Esophagus muscularis mucosa (tissue), 4 donors: ENCODE data around the gene MPC2. TPM values are rescaled to one million over a fixed set of nuclear protein-coding genes. Genes with fewer than 3 reads are reported as not detected.
"Not testable (repeated sequence)": the region's sequence is repeated elsewhere in the genome, so short reads cannot be mapped to it uniquely, and the experiment has no call there.

Experiments
- DNase-seq: peaks from one replicate; pipeline ENCODE4 v3.0.0-alpha.2; 2017; ENCODE audit errors: extremely low spot score
- H3K27ac ChIP-seq, 4 donors: fragments of 200-600 bp; sonication (generic); replicated peaks in 1 of 4; 1 replicate in 3 of 4; 2 replicates in 1 of 4; pipeline ENCODE4 v1.5.1; 2016 to 2019; ENCODE audit warnings: mild to moderate bottlenecking in 1 of 4
- H3K27me3 ChIP-seq, 4 donors: fragments of 200-600 bp; sonication (generic); one replicate each; pipeline versions ENCODE4 v1.5.1 to v1.6.0; 2016 to 2019
- H3K36me3 ChIP-seq, 4 donors: fragments of 200-600 bp; sonication (generic); one replicate each; pipeline ENCODE4 v1.5.1; 2016 to 2019
- H3K4me1 ChIP-seq, 4 donors: fragments of 200-600 bp; sonication (generic); one replicate each; pipeline ENCODE4 v1.5.1; 2016 to 2019
- H3K4me3 ChIP-seq, 4 donors: fragments of 200-600 bp; sonication (generic); 1 replicate in 2 of 4; 2 replicates in 2 of 4; pipeline ENCODE4 v1.5.1; 2016 to 2019; ENCODE audit warnings: mild to moderate bottlenecking in 4 of 4, moderate library complexity in 1 of 4
- H3K9me3 ChIP-seq, 4 donors: fragments of 200-600 bp; sonication (generic); 1 replicate in 3 of 4; 2 replicates in 1 of 4; pipeline ENCODE4 v1.5.1; 2016 to 2019
- CTCF ChIP-seq, 3 experiments: fragments of 200-600 bp in 2 of 3; fragments of 450-650 bp in 1 of 3; sonication (generic) in 2 of 3; IDR thresholded peaks; one replicate each; pipeline ENCODE4 v1.5.1; 2017 to 2019; ENCODE audit warnings: antibody characterized with exemption in 3 of 3, mild to moderate bottlenecking in 2 of 3, moderate library complexity in 1 of 3
- EP300 ChIP-seq: sonication (generic); formaldehyde crosslinking; IDR thresholded peaks from one replicate; pipeline ENCODE4 v1.6.1; 2017; ENCODE audit warnings: antibody characterized with exemption
- POLR2A ChIP-seq: fragments of 450-650 bp; IDR thresholded peaks from one replicate; pipeline ENCODE4 v1.6.1; 2017; ENCODE audit warnings: antibody characterized with exemption, moderate library complexity, mild to moderate bottlenecking, low read depth
- POLR2AphosphoS5 ChIP-seq, 2 donors: sonication (generic); formaldehyde crosslinking; IDR thresholded peaks; one replicate each; pipeline ENCODE4 v1.6.1; 2017; ENCODE audit warnings: antibody characterized with exemption in 2 of 2
- WGBS: methylation state at CpG from one replicate; pipeline ENCODE4 v1.1.5; 2018; 5-methylcytosine and 5-hydroxymethylcytosine counted together
- intact Hi-C: fragments of 100-400 bp; cut with DNase I; formaldehyde crosslinking; loops from one replicate; pipeline ENCODE4 v1.15.1; 2023
- total RNA-seq, 4 donors: library from RNA; depleted of rRNA; stranded (reverse); fragments of >200 nt; gene quantifications; one replicate each; pipeline versions ENCODE4 v1.1.0 to v1.2.1, GENCODE V29; 2016

Gene MPC2
- total RNA-seq, 4 donors from 2014 or later = 41.6 to 70.3 (median 52.5) TPM

- WGBS = 99% methylated on average over 3 of the region's 3 CpGs
- Histone ChIP-seq H3K9me3 (no peaks in the 10 kb centered on the region), H3K27ac (no peak overlapping the region), H3K4me1 (no peaks in the 10 kb centered on the region), H3K36me3 (no peaks in the 10 kb centered on the region), H3K27me3 (no peaks in the 10 kb centered on the region), H3K4me3 (no peak overlapping the region)
- TF ChIP-seq CTCF (IDR thresholded peaks at IDR 0.05) (no peak), EP300 (no peak), POLR2A (no peak), POLR2AphosphoS5 (IDR thresholded peaks at IDR 0.05) (no peak)
- intact Hi-C loops = no loop called here
- DNase-seq = no peak
These were observed 60.2 kb downstream of the MPC2 start for GRCh38 chr1:167876597-167877175.

GRCh38 chr1:167871331-167871730 lies 65.5 kb downstream of the MPC2 start:
- H3K27me3 ChIP-seq = no peaks in the 10 kb centered on the region
- H3K36me3 ChIP-seq = no peaks in the 10 kb centered on the region
- DNase-seq = no peak
- no peaks in the 10 kb centered on the region for H3K9me3 ChIP-seq
- no peak overlapping the region for H3K4me3 ChIP-seq
- no peak overlapping the region for H3K27ac ChIP-seq
- no peaks in the 10 kb centered on the region for H3K4me1 ChIP-seq
- intact Hi-C loops = no loop called here
- TF ChIP-seq POLR2A = no peak
- TF ChIP-seq CTCF (IDR thresholded peaks at IDR 0.05) = no peak
- no peak for TF ChIP-seq EP300
- TF ChIP-seq POLR2AphosphoS5 (IDR thresholded peaks at IDR 0.05) = no peak

GRCh38 chr1:167869157-167870001 lies 67.5 kb downstream of the MPC2 start:
- DNase-seq, intact Hi-C loops, H3K36me3 ChIP-seq, H3K4me3 ChIP-seq, H3K4me1 ChIP-seq, H3K27me3 ChIP-seq, H3K9me3 ChIP-seq, H3K27ac ChIP-seq: not testable (repeated sequence)
- 74% methylated on average over 16 of the region's 16 CpGs for WGBS

- not testable (repeated sequence) for H3K36me3 ChIP-seq
These were observed 70.0 kb downstream of the MPC2 start for GRCh38 chr1:167866739-167867414.

More at GRCh38 chr1:167866739-167867414, 70.0 kb downstream of the MPC2 start:
- H3K27ac ChIP-seq, DNase-seq, H3K4me3 ChIP-seq, H3K9me3 ChIP-seq, intact Hi-C loops, H3K27me3 ChIP-seq, H3K4me1 ChIP-seq: not testable (repeated sequence)
- WGBS = 99% methylated on average over 7 of the region's 8 CpGs

Other genes with a start within 250 kb of the MPC2 start
- gene MPZL1, start 215.1 kb downstream of the MPC2 start, total RNA-seq = 100 to 1,000 TPM in 2 of 4 donors, 10 to 100 TPM in 2; 72.7 to 130 (median 107) TPM
- gene ADCY10, start 22.9 kb downstream of the MPC2 start, total RNA-seq = under 1 TPM; under 0.01 to 0.29 (median 0.21) TPM
- 100 to 1,000 TPM in 2 of 4 donors, 10 to 100 TPM in 2; 80.4 to 110 (median 93.9) TPM for gene DCAF6, start 389 bp downstream of the MPC2 start, total RNA-seq
- gene GPR161, start 199.9 kb upstream of the MPC2 start, total RNA-seq = 10 to 100 TPM; 19.5 to 46.7 (median 22.9) TPM
- gene TIPRL, start 241.9 kb upstream of the MPC2 start, total RNA-seq = 10 to 100 TPM; 19.0 to 25.7 (median 23.5) TPM